ENCODE results near the gene C3orf52.

DNA sequence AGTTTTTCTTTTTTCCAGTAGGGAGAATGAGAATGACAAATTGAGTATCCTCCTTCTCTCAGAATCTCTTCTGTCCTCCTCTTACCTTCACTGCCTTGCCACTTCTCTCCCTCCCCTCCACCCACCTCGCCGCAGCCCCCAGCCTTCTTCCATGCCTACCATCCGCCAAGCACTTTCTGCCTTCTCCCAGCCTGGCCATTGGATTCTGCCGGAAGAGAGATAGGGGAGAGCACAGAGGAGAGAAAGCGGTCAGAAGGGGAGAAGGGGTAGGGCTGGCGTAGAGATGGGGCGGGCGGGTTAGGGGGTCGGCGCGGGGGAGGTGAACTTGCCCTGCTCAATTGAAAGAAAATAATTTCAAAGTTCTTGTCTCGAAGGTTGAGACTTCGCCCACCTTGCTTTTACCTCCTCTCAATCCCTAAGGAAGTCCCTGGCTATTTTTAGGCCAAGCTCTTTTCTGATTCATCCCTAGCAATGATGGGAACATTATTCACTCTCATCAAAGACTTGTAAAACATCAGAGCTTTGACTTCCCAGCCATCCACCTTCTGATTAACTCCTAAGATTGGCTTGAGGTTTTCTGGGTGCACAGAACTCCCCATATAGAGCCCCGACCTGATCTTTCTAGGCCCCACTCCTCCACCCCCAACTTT lies 811 bp downstream of the C3orf52 start:
- TF ChIP-seq, protein P1, sequence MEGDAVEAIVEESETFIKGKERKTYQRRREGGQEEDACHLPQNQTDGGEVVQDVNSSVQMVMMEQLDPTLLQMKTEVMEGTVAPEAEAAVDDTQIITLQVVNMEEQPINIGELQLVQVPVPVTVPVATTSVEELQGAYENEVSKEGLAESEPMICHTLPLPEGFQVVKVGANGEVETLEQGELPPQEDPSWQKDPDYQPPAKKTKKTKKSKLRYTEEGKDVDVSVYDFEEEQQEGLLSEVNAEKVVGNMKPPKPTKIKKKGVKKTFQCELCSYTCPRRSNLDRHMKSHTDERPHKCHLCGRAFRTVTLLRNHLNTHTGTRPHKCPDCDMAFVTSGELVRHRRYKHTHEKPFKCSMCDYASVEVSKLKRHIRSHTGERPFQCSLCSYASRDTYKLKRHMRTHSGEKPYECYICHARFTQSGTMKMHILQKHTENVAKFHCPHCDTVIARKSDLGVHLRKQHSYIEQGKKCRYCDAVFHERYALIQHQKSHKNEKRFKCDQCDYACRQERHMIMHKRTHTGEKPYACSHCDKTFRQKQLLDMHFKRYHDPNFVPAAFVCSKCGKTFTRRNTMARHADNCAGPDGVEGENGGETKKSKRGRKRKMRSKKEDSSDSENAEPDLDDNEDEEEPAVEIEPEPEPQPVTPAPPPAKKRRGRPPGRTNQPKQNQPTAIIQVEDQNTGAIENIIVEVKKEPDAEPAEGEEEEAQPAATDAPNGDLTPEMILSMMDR (IDR thresholded peaks at IDR 0.05), result no peak
- TF ChIP-seq POLR2A (IDR thresholded peaks at IDR 0.05), result no peak

All from thyroid gland (tissue), 4 donors.